Measurements from ENCODE around the gene BLVRA.

- TF ChIP-seq CTCF (IDR thresholded peaks at IDR 0.05; ENCODE audit: low read depth, low read length) (no peak), EZH2phosphoT487 (IDR thresholded peaks at IDR 0.05; ENCODE audit: low read depth) (no peak)
These were observed 90.6 kb downstream of the BLVRA start for GRCh38 chr7:43849047-43849446.

All from OCI-LY3 (cell line).